DND-41 (cell line): ENCODE results near the gene CCDC169.

Experiments
- EZH2 ChIP-seq: IDR thresholded peaks from 3 replicates; pipeline ENCODE4 v1.6.1; 2012; ENCODE audit warnings: borderline replicate concordance, low read depth, mild to moderate bottlenecking, moderate library complexity, low read length, inconsistent platforms; ENCODE audit not compliant: severe bottlenecking
- TF ChIP-seq, protein P1 (sequence below): IDR thresholded peaks from 2 replicates; pipeline ENCODE4 v1.5.1; 2012; ENCODE audit warnings: borderline replicate concordance, low read length, moderate library complexity, mild to moderate bottlenecking; ENCODE audit not compliant: poor library complexity, severe bottlenecking; ENCODE audit errors: extremely low read depth

DNA sequence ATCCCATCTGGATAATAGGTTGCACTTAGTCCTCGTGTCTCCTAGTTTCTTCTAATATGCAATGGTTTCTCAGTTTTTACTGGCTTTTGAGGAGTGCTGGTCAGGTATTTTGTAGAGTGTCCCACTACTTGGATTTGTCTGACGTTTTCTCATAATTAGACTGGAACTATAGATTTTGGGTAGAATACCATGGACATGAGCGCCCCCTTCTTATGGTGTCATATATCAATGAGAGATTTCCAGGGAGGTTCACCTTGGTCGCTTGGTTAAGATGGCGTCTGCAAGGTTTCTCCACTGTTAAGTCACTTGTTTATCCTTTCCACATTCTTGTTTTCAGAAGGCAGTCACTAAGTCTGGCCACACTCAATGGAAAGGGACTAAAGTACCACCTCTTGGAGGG is 89.9 kb downstream of the CCDC169 start:
- TF ChIP-seq, protein P1, sequence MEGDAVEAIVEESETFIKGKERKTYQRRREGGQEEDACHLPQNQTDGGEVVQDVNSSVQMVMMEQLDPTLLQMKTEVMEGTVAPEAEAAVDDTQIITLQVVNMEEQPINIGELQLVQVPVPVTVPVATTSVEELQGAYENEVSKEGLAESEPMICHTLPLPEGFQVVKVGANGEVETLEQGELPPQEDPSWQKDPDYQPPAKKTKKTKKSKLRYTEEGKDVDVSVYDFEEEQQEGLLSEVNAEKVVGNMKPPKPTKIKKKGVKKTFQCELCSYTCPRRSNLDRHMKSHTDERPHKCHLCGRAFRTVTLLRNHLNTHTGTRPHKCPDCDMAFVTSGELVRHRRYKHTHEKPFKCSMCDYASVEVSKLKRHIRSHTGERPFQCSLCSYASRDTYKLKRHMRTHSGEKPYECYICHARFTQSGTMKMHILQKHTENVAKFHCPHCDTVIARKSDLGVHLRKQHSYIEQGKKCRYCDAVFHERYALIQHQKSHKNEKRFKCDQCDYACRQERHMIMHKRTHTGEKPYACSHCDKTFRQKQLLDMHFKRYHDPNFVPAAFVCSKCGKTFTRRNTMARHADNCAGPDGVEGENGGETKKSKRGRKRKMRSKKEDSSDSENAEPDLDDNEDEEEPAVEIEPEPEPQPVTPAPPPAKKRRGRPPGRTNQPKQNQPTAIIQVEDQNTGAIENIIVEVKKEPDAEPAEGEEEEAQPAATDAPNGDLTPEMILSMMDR: no peak
- TF ChIP-seq EZH2: no peak
